T47D (cell line): ENCODE data around the gene CAMK1D.
"Not testable (repeated sequence)": the region's sequence is repeated elsewhere in the genome, so short reads cannot be mapped to it uniquely, and the experiment has no call there.

Experiments used
- DNase-seq, 2 experiments: peaks; one replicate each; pipeline versions ENCODE4 v3.0.0 to v3.0.0-alpha.2; 2011 to 2012; ENCODE audit warnings: low read depth in 1 of 2, low spot score in 1 of 2
- JUND ChIP-seq: IDR thresholded peaks from 2 replicates; pipeline ENCODE4 v1.6.1; 2012; ENCODE audit warnings: low read depth
- in situ Hi-C: cut with HindIII; loops from 2 replicates; pipeline ENCODE4 v1.10.0; 2016; ENCODE audit warnings: low sequenced_read_pairs, low pct_unique_long_range_greater_than_20kb

CAMK1D gene

GRCh38 chr10:12435348-12435747 is 86.0 kb downstream of the CAMK1D start:
- in situ Hi-C loops, result no loop called here

GRCh38 chr10:12438919-12439692 is 89.8 kb downstream of the CAMK1D start:
- no peak for TF ChIP-seq JUND
- DNase-seq, result no peak
- in situ Hi-C loops, result no loop called here

More at GRCh38 chr10:12435348-12435747, 86.0 kb downstream of the CAMK1D start:
- no peak for TF ChIP-seq JUND
- DNase-seq, result no peak

- in situ Hi-C loops, DNase-seq: not testable (repeated sequence)
Observed at GRCh38 chr10:12439767-12440166, 90.4 kb downstream of the CAMK1D start.

DNA sequence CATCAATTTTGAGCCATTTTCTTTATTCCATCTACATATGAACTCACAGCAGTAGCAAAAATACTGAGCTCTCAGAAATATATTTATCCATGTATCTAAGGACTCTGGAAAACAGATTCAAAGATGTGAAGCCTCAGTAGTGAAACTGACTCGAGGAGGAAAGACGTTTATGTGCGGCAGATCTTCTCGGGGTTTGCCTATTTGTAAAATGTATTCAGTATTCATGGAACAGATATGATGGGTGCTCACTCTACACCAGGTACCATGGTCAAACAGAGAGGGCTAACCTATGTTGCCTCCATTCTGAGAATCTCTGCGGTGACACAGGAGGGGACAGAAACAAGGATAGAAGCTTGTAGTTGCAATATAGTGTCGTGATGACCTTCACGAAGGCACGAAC is 93.7 kb downstream of the CAMK1D start:
- in situ Hi-C loops, result no loop called here
- no peak for TF ChIP-seq JUND
- no peak for DNase-seq

- in situ Hi-C loops, result no loop called here
- no peak for TF ChIP-seq JUND
- no peak for DNase-seq
Observed at GRCh38 chr10:12444981-12445700, 95.8 kb downstream of the CAMK1D start.

- TF ChIP-seq JUND, result no peak
Observed at GRCh38 chr10:12445701-12446334, 96.5 kb downstream of the CAMK1D start.

DNA sequence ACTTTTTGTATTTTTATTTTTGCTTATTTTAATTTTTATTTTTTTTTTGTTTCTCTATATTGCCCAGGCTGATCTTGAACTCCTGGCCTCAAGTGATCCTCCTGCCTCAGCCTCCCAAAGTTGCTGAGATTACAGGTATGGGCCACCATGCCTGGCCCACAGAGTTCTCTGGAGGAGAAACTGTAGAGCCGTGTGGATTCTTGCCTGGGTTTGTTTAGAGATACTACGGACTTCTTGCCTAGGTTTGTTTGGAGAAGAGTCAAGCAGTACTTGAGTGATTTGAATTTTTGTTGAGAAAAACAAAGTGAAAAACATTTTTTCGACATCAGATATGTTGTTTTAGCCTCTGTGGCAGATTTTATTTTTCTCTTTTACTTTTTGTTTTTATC is 99.0 kb downstream of the CAMK1D start:
- no peak for TF ChIP-seq JUND
- DNase-seq, result no peak

More at GRCh38 chr10:12445701-12446334, 96.5 kb downstream of the CAMK1D start:
- DNase-seq, result no peak
- in situ Hi-C loops, result no loop called here

DNA sequence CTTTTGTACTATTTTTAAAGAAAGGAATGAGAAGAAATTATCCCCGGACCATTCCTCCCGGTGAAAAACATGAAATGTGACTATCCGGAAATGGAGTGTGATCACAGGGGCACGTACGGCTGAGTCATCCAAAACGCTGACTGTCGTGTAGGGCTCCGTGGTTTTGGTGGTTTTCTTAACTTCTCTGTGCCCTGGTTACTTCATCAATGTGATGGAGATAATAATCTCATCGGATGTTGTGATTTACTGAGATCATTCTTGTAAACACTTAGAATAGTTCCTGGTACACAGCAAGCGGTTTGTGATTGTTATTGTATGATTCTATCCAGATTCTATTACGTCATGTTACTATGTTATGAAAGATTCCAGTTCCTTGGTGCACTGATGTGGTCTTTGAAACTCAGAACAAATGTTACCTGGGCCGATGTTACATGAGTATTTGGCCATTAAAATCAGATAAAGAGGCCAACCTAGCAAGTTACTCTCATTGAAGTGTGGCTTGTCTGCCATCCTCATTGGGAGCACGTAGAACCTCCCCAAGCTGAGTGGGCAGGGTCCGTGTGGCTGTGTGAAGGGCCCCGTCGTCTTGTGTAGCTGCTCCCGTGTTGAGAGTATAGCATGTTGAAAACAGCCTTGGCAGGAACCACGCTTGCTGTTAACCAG is 99.5 kb downstream of the CAMK1D start:
- in situ Hi-C loops, result no loop called here
- no peak for TF ChIP-seq JUND
- DNase-seq, result peak in 1 of 2 experiments; percentile 9

More for the DNA sequence above, 99.0 kb downstream of the CAMK1D start:
- in situ Hi-C loops, result no loop called here

DNA sequence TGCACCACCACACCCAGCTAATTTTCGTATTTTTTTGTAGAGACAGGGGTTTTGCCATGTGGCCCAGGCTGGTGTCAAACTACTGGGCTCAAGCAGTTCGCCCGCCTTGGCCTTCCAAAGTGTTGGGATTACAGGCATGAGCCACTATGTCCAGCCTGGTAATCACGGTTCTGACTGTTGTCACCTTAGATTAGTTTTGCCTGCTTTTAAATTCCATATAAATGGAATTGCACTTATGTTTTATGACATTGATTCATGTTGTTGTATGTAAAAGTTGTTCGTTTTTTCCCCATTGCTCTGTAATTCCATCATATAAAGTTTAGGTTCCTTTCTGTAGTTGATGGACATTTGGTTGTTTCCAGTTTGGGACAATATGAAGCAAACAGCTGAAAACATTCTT is 106.0 kb downstream of the CAMK1D start:
- no peak for DNase-seq
- no peak for TF ChIP-seq JUND
- in situ Hi-C loops, result no loop called here

DNA sequence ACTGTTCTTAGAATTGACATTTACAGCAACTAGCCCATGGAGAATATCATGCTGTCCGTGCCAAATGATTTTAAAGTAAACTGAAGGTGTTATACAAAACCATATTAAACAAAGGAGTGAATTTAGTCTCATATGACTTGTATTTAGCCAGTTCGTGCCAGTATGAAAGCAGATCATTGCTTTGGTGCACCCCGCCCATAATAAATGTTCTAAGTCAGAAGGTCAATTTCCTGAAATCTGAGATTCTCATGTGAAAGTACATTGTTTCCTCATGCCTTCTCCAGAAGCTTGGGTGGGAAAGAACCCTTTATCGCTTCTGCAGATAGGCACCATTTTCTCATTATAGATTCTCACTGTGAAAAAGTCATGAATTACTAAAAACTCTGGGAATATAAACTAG is 106.4 kb downstream of the CAMK1D start:
- TF ChIP-seq JUND, result no peak
- DNase-seq, result no peak
- in situ Hi-C loops, result no loop called here

DNA sequence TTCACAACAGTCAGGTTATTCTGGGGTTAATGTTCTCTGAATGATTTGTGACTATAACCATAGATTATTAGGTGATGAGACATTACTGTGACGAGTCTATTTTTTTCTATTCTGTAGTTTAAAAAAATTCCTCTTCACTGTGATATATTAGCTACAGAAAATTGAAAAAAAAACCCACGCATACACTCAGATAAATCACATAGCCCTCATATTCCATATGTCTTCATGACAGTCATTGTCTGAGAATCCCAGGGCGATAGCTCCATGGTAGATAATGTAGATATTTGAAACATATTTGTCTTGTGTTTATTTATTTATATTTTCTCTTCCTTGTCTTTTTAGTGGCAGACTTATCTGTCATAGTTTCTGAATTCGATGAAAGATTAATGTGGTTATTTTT is 110.0 kb downstream of the CAMK1D start:
- in situ Hi-C loops, result no loop called here
- no peak for TF ChIP-seq JUND
- DNase-seq, result no peak

DNA sequence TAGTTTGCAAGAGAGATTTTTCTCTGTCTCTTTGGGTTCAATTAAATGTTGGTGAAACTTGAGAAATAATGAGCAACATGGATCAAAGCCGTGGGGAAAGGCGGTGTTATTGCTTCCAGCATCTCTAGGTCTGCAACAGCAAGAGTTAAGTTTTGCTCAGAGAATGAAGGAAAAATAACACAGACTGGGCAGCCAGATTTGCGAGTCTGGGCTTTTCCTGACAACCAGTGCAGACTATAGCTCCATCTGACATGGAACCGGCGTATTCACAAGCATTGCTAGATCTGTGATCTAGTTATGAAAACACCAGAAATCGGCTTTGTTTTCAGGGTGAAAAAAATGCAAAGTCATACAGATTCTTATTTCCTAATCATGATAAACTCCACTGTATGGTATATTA is 110.4 kb downstream of the CAMK1D start:
- no peak for DNase-seq
- in situ Hi-C loops, result no loop called here

More for the DNA sequence above, 110.4 kb downstream of the CAMK1D start:
- no peak for TF ChIP-seq JUND
